ENCODE results near the gene PSMD13.
"Not testable (repeated sequence)": the region's sequence is repeated elsewhere in the genome, so short reads cannot be mapped to it uniquely, and the experiment has no call there.

GRCh38 chr11:190546-190945 is 46.2 kb upstream of the PSMD13 start:
- TF ChIP-seq CTCF (IDR thresholded peaks at IDR 0.05; ENCODE audit: low read length); EZH2 (IDR thresholded peaks at IDR 0.05; ENCODE audit: borderline replicate concordance, low read length): not testable (repeated sequence)

Measured in OCI-LY1 (cell line).